ENCODE data around the gene NME4. TPM values are rescaled to one million over a fixed set of nuclear protein-coding genes. Genes with fewer than 3 reads are reported as not detected.
"Not testable (repeated sequence)": the region's sequence is repeated elsewhere in the genome, so short reads cannot be mapped to it uniquely, and the experiment has no call there.

The NME4 gene
- 10 to 100 TPM; 45.4 to 45.8 TPM for total RNA-seq

DNA sequence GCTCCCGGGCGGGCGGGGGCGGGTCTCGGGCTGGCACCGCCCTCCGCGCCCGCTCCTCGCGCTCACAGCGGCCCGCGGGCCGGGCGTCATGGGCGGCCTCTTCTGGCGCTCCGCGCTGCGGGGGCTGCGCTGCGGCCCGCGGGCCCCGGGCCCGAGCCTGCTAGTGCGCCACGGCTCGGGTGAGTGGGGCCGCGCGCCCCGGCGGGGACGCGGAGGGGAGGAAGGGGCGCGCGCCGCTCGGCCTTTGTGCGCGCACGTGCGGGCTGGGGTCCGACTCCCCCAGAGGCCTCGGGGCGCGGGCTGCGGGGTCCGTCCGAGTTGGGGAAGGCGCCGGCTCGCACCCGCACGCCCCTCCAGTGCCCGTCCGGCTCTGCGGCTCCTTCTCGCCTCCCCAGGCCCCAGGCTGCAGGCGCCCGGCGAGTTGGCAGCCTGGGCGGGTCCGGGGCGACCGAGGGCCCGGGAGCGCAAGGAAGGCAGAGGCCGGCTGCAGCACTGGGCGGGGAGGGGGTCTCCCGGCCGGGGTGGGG lies at the start of gene NME4:
TSS of gene NME4 (plus strand) at position 65 of the 527 bp plus-strand sequence. CDS start at position 89, 24 bp downstream.
- Histone ChIP-seq H3K4me3 (peak within 1 kb of the TSS; percentile 60 to 71), H3K27me3 (no peaks in the 10 kb centered on the region), H3K4me1 (peaks cover 0 to 21% of the 10 kb centered on the region in 2 donors), H3K36me3 (no peaks in the 10 kb centered on the region), H3K27ac (peak within 1 kb of the TSS; percentile 81 to 88), H3K9me3 (no peaks in the 10 kb centered on the region)
- DNase-seq (ENCODE audit: low spot score), result no peak
- TF ChIP-seq, protein P1, sequence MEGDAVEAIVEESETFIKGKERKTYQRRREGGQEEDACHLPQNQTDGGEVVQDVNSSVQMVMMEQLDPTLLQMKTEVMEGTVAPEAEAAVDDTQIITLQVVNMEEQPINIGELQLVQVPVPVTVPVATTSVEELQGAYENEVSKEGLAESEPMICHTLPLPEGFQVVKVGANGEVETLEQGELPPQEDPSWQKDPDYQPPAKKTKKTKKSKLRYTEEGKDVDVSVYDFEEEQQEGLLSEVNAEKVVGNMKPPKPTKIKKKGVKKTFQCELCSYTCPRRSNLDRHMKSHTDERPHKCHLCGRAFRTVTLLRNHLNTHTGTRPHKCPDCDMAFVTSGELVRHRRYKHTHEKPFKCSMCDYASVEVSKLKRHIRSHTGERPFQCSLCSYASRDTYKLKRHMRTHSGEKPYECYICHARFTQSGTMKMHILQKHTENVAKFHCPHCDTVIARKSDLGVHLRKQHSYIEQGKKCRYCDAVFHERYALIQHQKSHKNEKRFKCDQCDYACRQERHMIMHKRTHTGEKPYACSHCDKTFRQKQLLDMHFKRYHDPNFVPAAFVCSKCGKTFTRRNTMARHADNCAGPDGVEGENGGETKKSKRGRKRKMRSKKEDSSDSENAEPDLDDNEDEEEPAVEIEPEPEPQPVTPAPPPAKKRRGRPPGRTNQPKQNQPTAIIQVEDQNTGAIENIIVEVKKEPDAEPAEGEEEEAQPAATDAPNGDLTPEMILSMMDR (IDR thresholded peaks at IDR 0.05), result no peak

DNA sequence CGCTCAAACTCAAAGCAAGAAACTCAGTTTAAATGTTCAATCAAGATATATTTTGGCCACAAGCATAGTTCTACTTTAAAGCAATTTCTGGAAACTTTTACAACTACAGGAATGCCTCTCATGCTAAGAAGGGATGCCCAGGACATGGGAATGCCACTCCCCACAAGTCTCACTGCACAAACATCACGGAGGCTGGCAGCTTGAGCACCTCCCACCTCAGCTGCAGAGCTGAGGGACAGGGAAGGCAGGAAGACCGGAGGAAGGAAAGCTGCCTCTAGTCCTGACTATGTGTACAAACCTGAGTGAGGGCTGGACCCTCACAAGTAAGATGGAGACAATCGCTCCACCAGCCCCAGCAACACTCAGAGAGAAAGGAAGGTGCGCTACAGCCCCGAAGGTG lies 49.8 kb upstream of the NME4 start:
- H3K36me3 ChIP-seq, result peaks cover 21% of the 10 kb centered on the region

DNA sequence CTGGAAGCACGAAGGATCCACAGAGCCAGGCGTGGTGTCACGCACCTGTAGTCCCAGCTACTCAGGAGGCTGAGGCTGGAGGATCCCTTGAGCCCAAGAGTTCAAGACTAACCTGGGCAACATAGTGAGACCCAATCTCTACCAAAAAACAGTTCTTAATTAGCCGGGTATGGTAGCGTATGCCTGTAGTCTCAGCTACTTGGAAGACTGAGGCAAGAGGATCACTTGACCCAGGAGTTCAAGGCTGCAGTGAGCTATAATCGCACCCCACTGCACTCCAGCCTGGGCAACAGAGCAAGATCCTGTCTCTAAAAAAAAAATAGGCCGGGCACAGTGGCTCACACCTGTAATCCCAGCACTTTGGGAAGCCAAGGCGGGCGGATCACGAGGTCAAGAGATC lies 48.5 kb upstream of the NME4 start:
- H3K9me3 ChIP-seq; H3K27me3 ChIP-seq; H3K4me3 ChIP-seq; DNase-seq (ENCODE audit: low spot score); H3K27ac ChIP-seq: not testable (repeated sequence)
- peaks cover 21% of the 10 kb centered on the region for H3K36me3 ChIP-seq
- H3K4me1 ChIP-seq, result peaks cover 0 to 20% of the 10 kb centered on the region in 2 donors

More for the DNA sequence above, 49.8 kb upstream of the NME4 start:
- Histone ChIP-seq H3K27ac (no peak overlapping the region), H3K4me1 (peaks cover 0 to 15% of the 10 kb centered on the region in 2 donors), H3K27me3 (no peaks in the 10 kb centered on the region), H3K4me3 (no peak overlapping the region), H3K9me3 (no peaks in the 10 kb centered on the region)
- no peak for DNase-seq (ENCODE audit: low spot score)
- TF ChIP-seq, protein P1 (IDR thresholded peaks at IDR 0.05), result no peak

DNA sequence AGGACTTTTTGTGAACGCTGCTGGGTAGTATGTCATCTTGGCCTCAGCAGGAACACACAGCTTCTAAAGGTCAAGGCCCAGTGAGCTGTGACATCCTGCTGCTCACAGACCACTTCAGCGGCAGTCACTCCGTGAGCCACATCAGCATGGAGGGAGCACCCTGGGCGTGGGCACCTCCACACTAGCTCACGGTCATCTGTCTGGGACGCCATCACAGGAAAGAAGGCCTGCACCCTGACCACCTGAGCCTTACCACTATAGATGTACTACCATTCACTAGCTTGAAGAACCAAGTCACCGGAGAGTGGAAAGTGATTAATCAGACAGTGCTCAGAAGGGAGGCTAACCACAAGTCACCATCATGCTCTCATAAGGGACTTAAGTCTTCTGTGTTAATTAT lies 47.8 kb upstream of the NME4 start:
- no peak overlapping the region for H3K27ac ChIP-seq
- no peaks in the 10 kb centered on the region for H3K27me3 ChIP-seq
- TF ChIP-seq, protein P1 (IDR thresholded peaks at IDR 0.05), result no peak
- peaks cover 0 to 22% of the 10 kb centered on the region in 2 donors for H3K4me1 ChIP-seq
- no peak overlapping the region for H3K4me3 ChIP-seq
- H3K36me3 ChIP-seq, result peaks cover 21% of the 10 kb centered on the region
- DNase-seq (ENCODE audit: low spot score), result no peak
- no peaks in the 10 kb centered on the region for H3K9me3 ChIP-seq

DNA sequence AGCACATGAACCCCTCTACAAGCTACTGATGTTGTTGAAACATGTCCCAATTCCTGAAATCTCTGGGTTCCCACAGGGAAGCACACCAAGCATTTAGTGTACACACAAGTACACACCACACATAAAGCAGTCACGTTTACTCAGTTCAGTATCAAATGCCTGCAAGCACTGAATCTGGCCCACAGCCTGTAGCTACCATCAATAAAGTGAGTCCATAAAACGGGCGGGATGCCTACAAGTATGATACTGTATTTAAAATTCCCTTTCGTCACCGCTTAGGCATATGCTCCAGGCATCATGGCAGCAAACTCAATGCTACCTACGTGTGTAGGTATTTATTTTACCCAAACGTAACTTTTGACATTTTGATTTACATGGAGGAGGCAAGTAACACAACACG lies 46.8 kb upstream of the NME4 start:
- Histone ChIP-seq H3K27ac (no peak overlapping the region), H3K36me3 (peaks cover 12% of the 10 kb centered on the region), H3K27me3 (no peaks in the 10 kb centered on the region), H3K9me3 (no peaks in the 10 kb centered on the region), H3K4me3 (no peak overlapping the region), H3K4me1 (peaks cover 0 to 22% of the 10 kb centered on the region in 2 donors)
- TF ChIP-seq, protein P1 (IDR thresholded peaks at IDR 0.05), result no peak
- no peak for DNase-seq (ENCODE audit: low spot score)

DNA sequence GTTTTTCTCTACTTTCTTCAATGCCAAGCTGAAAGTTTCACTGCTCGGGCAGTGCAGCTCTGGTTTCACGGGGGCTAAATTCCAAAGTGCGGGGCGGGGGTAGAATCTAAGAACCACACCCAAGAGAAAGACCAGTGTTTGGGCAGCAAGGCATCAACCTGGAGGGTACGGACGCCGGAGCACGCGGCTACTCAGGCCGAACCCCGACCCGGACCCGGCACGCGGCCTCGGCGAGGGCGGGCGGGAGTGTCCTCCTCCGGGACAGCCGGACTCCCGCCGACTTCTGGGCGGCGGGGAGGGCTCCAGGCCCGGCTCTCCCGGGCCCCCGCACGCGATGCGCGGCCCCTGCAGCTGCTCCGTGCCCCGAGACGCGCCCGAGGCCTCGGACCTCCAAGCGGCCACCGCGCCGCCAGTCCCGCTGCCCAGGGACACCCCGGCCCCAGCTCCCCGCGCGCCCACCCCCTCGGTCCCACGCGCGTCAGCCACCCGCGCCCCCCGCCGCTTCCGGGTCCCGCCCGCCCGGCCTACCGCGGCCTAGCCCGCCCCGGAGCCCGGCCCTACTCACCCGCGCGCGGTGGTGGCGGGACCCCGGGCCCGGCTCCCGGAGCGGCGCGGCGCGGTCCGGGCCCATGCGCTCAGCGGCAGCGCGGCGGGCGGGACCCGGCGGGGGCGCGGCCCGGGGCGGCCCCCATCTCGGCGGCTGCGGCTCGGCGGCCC lies 45.0 kb upstream of the NME4 start:
- Histone ChIP-seq H3K27ac (peak overlapping the region; percentile 34 to 70), H3K9me3 (no peaks in the 10 kb centered on the region), H3K4me1 (peaks cover 0 to 22% of the 10 kb centered on the region in 2 donors), H3K4me3 (peak overlapping the region; percentile 50 to 79), H3K36me3 (no peaks in the 10 kb centered on the region), H3K27me3 (no peaks in the 10 kb centered on the region)
- TF ChIP-seq, protein P1 (IDR thresholded peaks at IDR 0.05), result no peak
- DNase-seq (ENCODE audit: low spot score), result no peak

All from right atrium auricular region (tissue), 2 donors.